Epithelial cell of alveolus of lung (primary cell): ENCODE measurements around the gene BCLAF1. TPM values are rescaled to one million over a fixed set of nuclear protein-coding genes. Genes with fewer than 3 reads are reported as not detected.

Source experiments
- total RNA-seq: library from RNA; depleted of rRNA; stranded (reverse); fragments of >200 nt; gene quantifications from 2 replicates; pipeline ENCODE4 v1.2.1, GENCODE V29; 2015

BCLAF1 gene, protein sequence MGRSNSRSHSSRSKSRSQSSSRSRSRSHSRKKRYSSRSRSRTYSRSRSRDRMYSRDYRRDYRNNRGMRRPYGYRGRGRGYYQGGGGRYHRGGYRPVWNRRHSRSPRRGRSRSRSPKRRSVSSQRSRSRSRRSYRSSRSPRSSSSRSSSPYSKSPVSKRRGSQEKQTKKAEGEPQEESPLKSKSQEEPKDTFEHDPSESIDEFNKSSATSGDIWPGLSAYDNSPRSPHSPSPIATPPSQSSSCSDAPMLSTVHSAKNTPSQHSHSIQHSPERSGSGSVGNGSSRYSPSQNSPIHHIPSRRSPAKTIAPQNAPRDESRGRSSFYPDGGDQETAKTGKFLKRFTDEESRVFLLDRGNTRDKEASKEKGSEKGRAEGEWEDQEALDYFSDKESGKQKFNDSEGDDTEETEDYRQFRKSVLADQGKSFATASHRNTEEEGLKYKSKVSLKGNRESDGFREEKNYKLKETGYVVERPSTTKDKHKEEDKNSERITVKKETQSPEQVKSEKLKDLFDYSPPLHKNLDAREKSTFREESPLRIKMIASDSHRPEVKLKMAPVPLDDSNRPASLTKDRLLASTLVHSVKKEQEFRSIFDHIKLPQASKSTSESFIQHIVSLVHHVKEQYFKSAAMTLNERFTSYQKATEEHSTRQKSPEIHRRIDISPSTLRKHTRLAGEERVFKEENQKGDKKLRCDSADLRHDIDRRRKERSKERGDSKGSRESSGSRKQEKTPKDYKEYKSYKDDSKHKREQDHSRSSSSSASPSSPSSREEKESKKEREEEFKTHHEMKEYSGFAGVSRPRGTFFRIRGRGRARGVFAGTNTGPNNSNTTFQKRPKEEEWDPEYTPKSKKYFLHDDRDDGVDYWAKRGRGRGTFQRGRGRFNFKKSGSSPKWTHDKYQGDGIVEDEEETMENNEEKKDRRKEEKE
- 57.0 and 83.9 TPM in 2 replicates for total RNA-seq

DNA sequence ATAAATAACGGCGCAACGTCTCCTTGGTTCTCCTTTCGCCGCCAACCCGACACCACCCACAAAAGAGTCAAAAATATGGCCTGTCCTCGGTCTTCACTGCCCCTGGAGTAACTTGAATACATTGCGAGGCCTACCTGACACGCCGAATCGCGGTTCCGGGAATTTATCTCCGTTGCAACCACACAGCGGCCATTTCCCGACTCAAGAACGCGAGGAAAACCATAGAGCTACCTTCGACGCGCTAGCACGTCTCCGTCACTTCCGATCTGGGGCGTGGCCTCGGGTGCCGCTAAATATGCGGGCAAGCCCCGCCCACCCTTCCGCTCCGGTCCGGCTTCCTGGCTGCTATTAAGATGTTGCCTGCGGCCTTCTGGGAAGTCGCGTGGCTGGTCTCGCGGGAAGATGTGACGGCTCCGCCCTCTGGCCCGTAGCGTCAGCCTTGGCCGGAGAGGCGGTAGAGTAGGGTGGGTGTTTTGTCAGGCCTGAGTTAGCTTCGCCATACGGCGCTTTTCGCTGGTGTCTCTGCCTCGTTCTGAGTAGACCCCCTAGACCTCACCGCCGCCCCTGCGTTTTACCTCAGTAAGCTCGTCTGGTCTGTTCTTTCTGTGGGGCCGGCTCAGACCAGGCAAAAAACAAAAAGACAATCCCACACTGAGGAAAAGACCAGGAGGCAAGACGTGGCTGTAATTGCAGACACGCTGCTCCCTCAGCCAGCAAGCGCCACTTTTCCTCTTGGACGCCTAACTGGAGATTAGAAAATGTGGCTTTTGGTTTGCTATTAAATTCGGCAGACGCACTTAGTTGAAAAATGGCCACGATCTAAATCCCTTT, at the start of gene BCLAF1:
TSS of gene BCLAF1 (minus strand) at position 268 of the 831 bp plus-strand sequence. CDS start 9,980 bp downstream, outside the sequence.

DNA sequence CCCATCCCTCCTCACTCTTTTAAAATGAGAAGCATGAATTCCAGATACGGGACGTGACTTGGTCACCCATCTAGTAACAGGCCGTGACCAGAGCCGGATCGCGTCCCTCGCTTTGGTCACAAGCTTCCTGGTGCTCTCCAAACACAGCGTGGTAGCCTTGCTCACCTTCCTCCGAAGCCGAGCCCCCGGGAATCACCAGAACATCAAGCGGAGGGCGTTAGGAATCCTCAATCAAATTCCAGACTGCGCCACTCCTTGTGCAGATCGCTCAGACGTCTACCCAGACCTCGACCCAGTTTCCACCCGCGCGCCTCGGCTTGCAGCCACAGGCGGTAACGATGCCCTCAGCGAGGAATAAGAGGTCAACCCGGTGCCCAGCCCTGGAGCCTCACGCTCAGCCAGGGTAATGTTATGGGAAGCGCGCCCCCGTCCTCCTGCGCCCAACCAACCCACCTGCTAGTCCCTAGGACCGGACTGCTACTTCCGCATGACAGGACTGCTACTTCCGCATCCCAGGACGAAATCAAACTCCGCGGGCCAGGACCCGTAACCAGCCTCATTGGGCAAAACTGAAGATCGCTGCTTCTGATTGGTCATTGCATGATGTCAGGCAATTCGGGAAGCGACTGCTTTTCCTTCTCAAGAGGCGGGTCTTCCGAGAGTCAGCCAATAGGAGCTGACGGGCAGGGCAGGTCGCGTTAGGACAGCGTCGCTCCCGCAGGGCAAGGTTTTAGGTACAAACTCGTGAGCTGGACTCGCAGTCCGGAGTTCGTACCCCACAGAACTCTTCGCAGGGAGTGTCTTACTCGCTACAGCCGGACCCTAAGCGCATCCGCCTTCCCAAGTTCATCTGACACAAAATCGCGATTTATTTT, 39.6 kb downstream of the BCLAF1 start, which contains the start of gene MTFR2:
TSS of gene MTFR2 (minus strand) at position 501 of the 875 bp plus-strand sequence. CDS start 1,212 bp downstream, outside the sequence.

Other genes starting within 250 kb of the BCLAF1 start
- gene MTFR2, start 39.5 kb downstream of the BCLAF1 start, total RNA-seq = 3.1 and 8.0 TPM in 2 replicates